Caco-2 (cell line): ENCODE data around the gene SLK. TPM values are rescaled to one million over a fixed set of nuclear protein-coding genes. Genes with fewer than 3 reads are reported as not detected.

Source experiments
- BruUV-seq: library from RNA; stranded (reverse); fragments of 400-500 nt; replicated peaks from 2 replicates; lab custom pipeline; 2021; lab: Mats Ljungman, UMichigan
- CTCF ChIA-PET: fragments of 300-600 bp; sonication (Branson Sonifier 250); formaldehyde crosslinking; loops from one replicate; lab custom pipeline; 2022; ENCODE audit warnings: antibody characterized with exemption; lab: Charles Lee
- POLR2A ChIA-PET: fragments of 300-600 bp; sonication (Branson Sonifier 250); formaldehyde crosslinking; loops from one replicate; lab custom pipeline; 2022; ENCODE audit warnings: antibody characterized with exemption; lab: Charles Lee
- DNase-seq, 2 experiments: peaks; one replicate each; pipeline versions ENCODE4 v3.0.0 to v3.0.0-alpha.2; 2020 to 2022
- H3K27me3 ChIP-seq: replicated peaks from 2 replicates; pipeline ENCODE4 v1.6.0; 2011; ENCODE audit warnings: low read length; ENCODE audit not compliant: control insufficient read depth, insufficient read depth
- H3K36me3 ChIP-seq: 2 replicates; pipeline ENCODE4 v1.5.1; 2011; ENCODE audit warnings: low read length; ENCODE audit not compliant: control insufficient read depth, insufficient read depth
- H3K4me1 ChIP-seq: fragments of 250-450 bp; sonication (Bioruptor Pico); 2 replicates; pipeline ENCODE4 v1.5.1; 2020; ENCODE audit warnings: mild to moderate bottlenecking
- H3K4me3 ChIP-seq: 2 replicates; pipeline ENCODE4 v1.5.1; 2011; ENCODE audit warnings: low read depth, mild to moderate bottlenecking, control low read depth, low read length
- H3K9me3 ChIP-seq: fragments of 250-450 bp; sonication (Bioruptor Pico); 2 replicates; pipeline ENCODE4 v1.5.1; 2020; ENCODE audit warnings: mild to moderate bottlenecking, moderate library complexity
- H3K27ac Mint-ChIP-seq: one replicate; pipeline ENCODE4 v1.8.0; 2022; ENCODE audit warnings: mixed read lengths; ENCODE audit not compliant: unreplicated experiment
- H3K27me3 Mint-ChIP-seq: one replicate; pipeline ENCODE4 v1.8.0; 2022; ENCODE audit warnings: mixed read lengths; ENCODE audit not compliant: insufficient read depth, unreplicated experiment
- H3K36me3 Mint-ChIP-seq: one replicate; pipeline ENCODE4 v1.8.0; 2022; ENCODE audit warnings: mild to moderate bottlenecking, mixed read lengths; ENCODE audit not compliant: insufficient read depth, unreplicated experiment
- H3K4me1 Mint-ChIP-seq: one replicate; pipeline ENCODE4 v1.8.0; 2022; ENCODE audit warnings: low read depth, mixed read lengths; ENCODE audit not compliant: unreplicated experiment
- H3K4me3 Mint-ChIP-seq: one replicate; pipeline ENCODE4 v1.8.0; 2022; ENCODE audit warnings: mild to moderate bottlenecking, moderate library complexity, mixed read lengths; ENCODE audit not compliant: unreplicated experiment
- H3K9me3 Mint-ChIP-seq: one replicate; pipeline ENCODE4 v1.8.0; 2022; ENCODE audit warnings: mixed read lengths; ENCODE audit not compliant: unreplicated experiment
- intact Hi-C: fragments of 100-400 bp; cut with micrococcal nuclease; formaldehyde crosslinking; loops from one replicate; pipeline ENCODE4 v1.10.0; 2022; ENCODE audit not compliant: unreplicated experiment
- total RNA-seq: library from RNA; stranded (reverse); gene quantifications from 2 replicates; pipeline ENCODE4 v1.2.3, GENCODE V29; 2022
- TF ChIP-seq, protein P1 (sequence below), 2 experiments: fragments of 200-600 bp in 1 of 2; IDR thresholded peaks; 1 replicate in 1 of 2; 2 replicates in 1 of 2; pipeline versions ENCODE4 v1.5.1 to v1.8.0; 2011 to 2022; ENCODE audit warnings: antibody characterized with exemption in 1 of 2, control low read depth in 1 of 2, inconsistent platforms in 1 of 2, low read depth in 1 of 2, low read length in 1 of 2, mild to moderate bottlenecking in 1 of 2, moderate library complexity in 1 of 2; ENCODE audit not compliant: insufficient read depth in 1 of 2, severe bottlenecking in 1 of 2, unreplicated experiment in 1 of 2

The SLK gene
- total RNA-seq, 1 experiment from 2014 or later = 39.5 TPM

DNA sequence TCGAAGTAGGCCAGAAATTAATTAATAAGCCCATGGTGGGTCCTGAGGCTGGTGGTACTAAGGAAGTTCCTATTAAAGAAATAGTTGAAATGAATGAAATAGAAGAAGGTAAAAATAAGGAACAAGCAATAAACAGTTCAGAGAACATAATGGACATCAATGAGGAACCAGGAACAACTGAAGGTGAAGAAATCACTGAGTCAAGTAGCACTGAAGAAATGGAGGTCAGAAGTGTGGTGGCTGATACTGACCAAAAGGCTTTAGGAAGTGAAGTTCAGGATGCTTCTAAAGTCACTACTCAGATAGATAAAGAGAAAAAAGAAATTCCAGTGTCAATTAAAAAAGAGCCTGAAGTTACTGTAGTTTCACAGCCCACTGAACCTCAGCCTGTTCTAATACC, 36.0 kb downstream of the SLK start:
- CTCF ChIA-PET = no interaction called here

GRCh38 chr10:104005172-104005863, 38.4 kb downstream of the SLK start:
- no peak overlapping the region for H3K4me3 Mint-ChIP-seq
- no peaks in the 10 kb centered on the region for H3K4me1 Mint-ChIP-seq
- POLR2A ChIA-PET = no interaction called here
- Histone ChIP-seq H3K27me3 (no peaks in the 10 kb centered on the region), H3K4me3 (no peak overlapping the region), H3K4me1 (no peaks in the 10 kb centered on the region), H3K9me3 (no peaks in the 10 kb centered on the region), H3K36me3 (no peaks in the 10 kb centered on the region; the same call in 1 of the 2 replicates)
- no TSS peak for BruUV-seq
- no peaks in the 10 kb centered on the region for H3K9me3 Mint-ChIP-seq
- no peaks in the 10 kb centered on the region for H3K27me3 Mint-ChIP-seq
- DNase-seq = no peak
- CTCF ChIA-PET = no interaction called here
- intact Hi-C loops = no loop called here
- H3K27ac Mint-ChIP-seq = no peak overlapping the region
- TF ChIP-seq, protein P1, sequence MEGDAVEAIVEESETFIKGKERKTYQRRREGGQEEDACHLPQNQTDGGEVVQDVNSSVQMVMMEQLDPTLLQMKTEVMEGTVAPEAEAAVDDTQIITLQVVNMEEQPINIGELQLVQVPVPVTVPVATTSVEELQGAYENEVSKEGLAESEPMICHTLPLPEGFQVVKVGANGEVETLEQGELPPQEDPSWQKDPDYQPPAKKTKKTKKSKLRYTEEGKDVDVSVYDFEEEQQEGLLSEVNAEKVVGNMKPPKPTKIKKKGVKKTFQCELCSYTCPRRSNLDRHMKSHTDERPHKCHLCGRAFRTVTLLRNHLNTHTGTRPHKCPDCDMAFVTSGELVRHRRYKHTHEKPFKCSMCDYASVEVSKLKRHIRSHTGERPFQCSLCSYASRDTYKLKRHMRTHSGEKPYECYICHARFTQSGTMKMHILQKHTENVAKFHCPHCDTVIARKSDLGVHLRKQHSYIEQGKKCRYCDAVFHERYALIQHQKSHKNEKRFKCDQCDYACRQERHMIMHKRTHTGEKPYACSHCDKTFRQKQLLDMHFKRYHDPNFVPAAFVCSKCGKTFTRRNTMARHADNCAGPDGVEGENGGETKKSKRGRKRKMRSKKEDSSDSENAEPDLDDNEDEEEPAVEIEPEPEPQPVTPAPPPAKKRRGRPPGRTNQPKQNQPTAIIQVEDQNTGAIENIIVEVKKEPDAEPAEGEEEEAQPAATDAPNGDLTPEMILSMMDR (IDR thresholded peaks at IDR 0.05; ENCODE audit: insufficient read depth in 1 of 2, low read depth in 1 of 2, low read length in 1 of 2, severe bottlenecking in 1 of 2, unreplicated experiment in 1 of 2) = no peak
- peaks cover 44% of the 10 kb centered on the region for H3K36me3 Mint-ChIP-seq

More for the DNA sequence above, 36.0 kb downstream of the SLK start:
- intact Hi-C loops = no loop called here
- no peak overlapping the region for H3K4me3 Mint-ChIP-seq
- no peak overlapping the region for H3K27ac Mint-ChIP-seq
- no peak for DNase-seq
- no peaks in the 10 kb centered on the region for H3K9me3 Mint-ChIP-seq
- no peaks in the 10 kb centered on the region for H3K4me1 Mint-ChIP-seq
- Histone ChIP-seq H3K27me3 (no peaks in the 10 kb centered on the region), H3K4me3 (no peak overlapping the region), H3K4me1 (no peaks in the 10 kb centered on the region), H3K36me3 (no peaks in the 10 kb centered on the region; the same call in 1 of the 2 replicates), H3K9me3 (no peaks in the 10 kb centered on the region)
- POLR2A ChIA-PET = no interaction called here
- no TSS peak for BruUV-seq
- no peaks in the 10 kb centered on the region for H3K27me3 Mint-ChIP-seq
- TF ChIP-seq, protein P1 (IDR thresholded peaks at IDR 0.05; ENCODE audit: insufficient read depth in 1 of 2, low read depth in 1 of 2, low read length in 1 of 2, severe bottlenecking in 1 of 2, unreplicated experiment in 1 of 2) = no peak
- H3K36me3 Mint-ChIP-seq = peaks cover 46% of the 10 kb centered on the region

DNA sequence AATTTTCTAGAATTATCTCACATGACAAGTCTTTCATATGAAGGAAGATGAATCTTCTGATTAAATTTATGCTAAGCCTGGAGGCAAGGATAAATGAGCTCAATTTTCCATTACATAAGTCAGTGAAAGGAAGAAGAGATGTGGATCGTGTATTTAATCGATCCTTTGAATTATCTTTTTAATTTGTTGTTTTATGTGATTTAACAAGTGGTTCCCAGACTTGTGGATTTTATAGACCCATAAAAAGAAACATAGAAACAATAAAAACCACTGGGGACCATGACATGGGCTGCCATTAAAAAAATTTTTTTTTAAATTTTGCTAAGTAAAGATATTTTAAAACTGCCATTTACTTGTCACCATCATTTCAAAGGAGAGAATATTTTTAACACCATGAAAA, 45.0 kb downstream of the SLK start:
- ChIA-PET POLR2A (no interaction called here), CTCF (interaction anchor here (0.6 kb wide), 1 partner anchor 1108 kb away, joined by 4 read pairs; no protein-coding TSS in a partner anchor)
- no peaks in the 10 kb centered on the region for H3K9me3 Mint-ChIP-seq
- TF ChIP-seq, protein P1 (IDR thresholded peaks at IDR 0.05; ENCODE audit: insufficient read depth in 1 of 2, low read depth in 1 of 2, low read length in 1 of 2, severe bottlenecking in 1 of 2, unreplicated experiment in 1 of 2) = no peak
- Histone ChIP-seq H3K9me3 (no peaks in the 10 kb centered on the region), H3K36me3 (no peaks in the 10 kb centered on the region; the same call in 1 of the 2 replicates), H3K4me1 (no peaks in the 10 kb centered on the region), H3K4me3 (no peak overlapping the region), H3K27me3 (no peaks in the 10 kb centered on the region)
- intact Hi-C loops = loop anchor here (5.0 kb wide), 1 partner anchor 125 kb away; no protein-coding TSS in a partner anchor
- BruUV-seq = no TSS peak
- no peaks in the 10 kb centered on the region for H3K4me1 Mint-ChIP-seq
- H3K27me3 Mint-ChIP-seq = no peaks in the 10 kb centered on the region
- H3K4me3 Mint-ChIP-seq = no peak overlapping the region
- no peak overlapping the region for H3K27ac Mint-ChIP-seq
- H3K36me3 Mint-ChIP-seq = peaks cover 17% of the 10 kb centered on the region
- DNase-seq = no peak
